ENCODE measurements around the gene IFI16. TPM values are rescaled to one million over a fixed set of nuclear protein-coding genes. Genes with fewer than 3 reads are reported as not detected.
A peak's percentile ranks its signal among the peaks of the same experiment; 100 is the strongest.
"Not testable (repeated sequence)": the region's sequence is repeated elsewhere in the genome, so short reads cannot be mapped to it uniquely, and the experiment has no call there.

IFI16 gene
- total RNA-seq, 1 donor from 2014 or later = 232 TPM

DNA sequence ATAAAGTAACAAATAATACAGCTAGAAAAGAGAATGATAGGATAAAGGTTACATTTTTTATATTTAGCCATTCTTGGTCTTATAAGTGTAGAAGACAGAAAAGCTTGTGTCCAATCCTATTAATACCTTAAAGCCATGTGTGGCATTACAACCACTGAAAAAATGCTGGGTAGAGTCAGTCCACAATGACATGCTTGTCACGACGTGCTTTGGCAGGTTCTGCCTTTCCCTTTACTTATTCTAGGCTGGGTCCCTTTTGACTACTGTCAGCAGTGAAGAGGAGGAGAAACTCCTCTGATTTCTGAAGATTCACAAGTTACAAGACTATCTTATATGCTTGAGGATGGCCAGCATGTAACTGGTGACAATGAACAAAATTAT, 81.5 kb downstream of the IFI16 start:
- no peak overlapping the region for H3K4me3 Mint-ChIP-seq
- intact Hi-C loops (cut with micrococcal nuclease) = no loop called here
- peaks cover 5% of the 10 kb centered on the region for H3K27me3 Mint-ChIP-seq (ENCODE audit: insufficient read depth)
- H3K27ac Mint-ChIP-seq = peak overlapping the region; percentile 32
- DNase-seq (ENCODE audit: low spot score) = no peak
- H3K4me1 Mint-ChIP-seq (ENCODE audit: low read depth) = peaks cover 54% of the 10 kb centered on the region
- no peaks in the 10 kb centered on the region for H3K9me3 Mint-ChIP-seq
- no peaks in the 10 kb centered on the region for H3K36me3 Mint-ChIP-seq (ENCODE audit: low read depth)

DNA sequence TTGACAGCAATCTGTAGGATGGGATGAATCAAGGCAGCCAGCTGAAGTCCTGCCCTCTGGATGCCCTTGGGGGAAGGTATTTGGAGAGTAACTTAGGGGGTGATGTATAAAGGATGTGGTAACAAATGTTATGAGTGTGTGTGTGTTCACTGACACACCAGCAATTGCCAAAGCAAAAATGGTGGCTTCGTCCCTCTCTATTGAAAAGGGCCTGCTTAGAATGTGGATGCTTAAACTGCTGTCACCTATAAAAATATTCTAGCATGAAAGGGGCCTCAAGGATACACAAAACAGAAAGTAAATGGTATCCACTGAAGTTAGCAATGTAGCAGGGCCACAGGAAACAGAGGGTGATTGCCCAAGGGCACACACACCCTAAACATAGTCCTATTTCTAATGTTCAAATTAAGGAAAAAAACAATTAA, 81.9 kb downstream of the IFI16 start:
- Mint-ChIP-seq H3K9me3 (no peaks in the 10 kb centered on the region), H3K27ac (peak overlapping the region; percentile 32), H3K36me3 (ENCODE audit: low read depth) (no peaks in the 10 kb centered on the region), H3K27me3 (ENCODE audit: insufficient read depth) (peaks cover 8% of the 10 kb centered on the region), H3K4me3 (no peak overlapping the region), H3K4me1 (ENCODE audit: low read depth) (peaks cover 54% of the 10 kb centered on the region)
- no peak for DNase-seq (ENCODE audit: low spot score)
- intact Hi-C loops (cut with micrococcal nuclease) = no loop called here

- no peak overlapping the region for H3K4me3 Mint-ChIP-seq
- no peaks in the 10 kb centered on the region for H3K9me3 Mint-ChIP-seq
- intact Hi-C loops (cut with micrococcal nuclease) = no loop called here
- no peaks in the 10 kb centered on the region for H3K36me3 Mint-ChIP-seq (ENCODE audit: low read depth)
- H3K27ac Mint-ChIP-seq = no peak overlapping the region
- DNase-seq (ENCODE audit: low spot score) = no peak
- peaks cover 51% of the 10 kb centered on the region for H3K4me1 Mint-ChIP-seq (ENCODE audit: low read depth)
- H3K27me3 Mint-ChIP-seq (ENCODE audit: insufficient read depth) = peaks cover 12% of the 10 kb centered on the region
These were observed 82.5 kb downstream of the IFI16 start for GRCh38 chr1:159092036-159092760.

GRCh38 chr1:159098596-159098995, 88.9 kb downstream of the IFI16 start:
- Mint-ChIP-seq H3K4me3 (no peak overlapping the region), H3K27ac (no peak overlapping the region), H3K27me3 (ENCODE audit: insufficient read depth) (peaks cover 36% of the 10 kb centered on the region), H3K9me3 (no peaks in the 10 kb centered on the region), H3K4me1 (ENCODE audit: low read depth) (no peaks in the 10 kb centered on the region), H3K36me3 (ENCODE audit: low read depth) (no peaks in the 10 kb centered on the region)
- no peak for DNase-seq (ENCODE audit: low spot score)
- intact Hi-C loops (cut with micrococcal nuclease) = no loop called here

GRCh38 chr1:159100589-159100988, 90.9 kb downstream of the IFI16 start:
- no peak overlapping the region for H3K4me3 Mint-ChIP-seq
- no peaks in the 10 kb centered on the region for H3K9me3 Mint-ChIP-seq
- no peaks in the 10 kb centered on the region for H3K4me1 Mint-ChIP-seq (ENCODE audit: low read depth)
- H3K36me3 Mint-ChIP-seq (ENCODE audit: low read depth) = no peaks in the 10 kb centered on the region
- no peak for DNase-seq (ENCODE audit: low spot score)
- H3K27me3 Mint-ChIP-seq (ENCODE audit: insufficient read depth) = peaks cover 34% of the 10 kb centered on the region
- intact Hi-C loops (cut with micrococcal nuclease) = no loop called here
- H3K27ac Mint-ChIP-seq = no peak overlapping the region

GRCh38 chr1:159103021-159103420, 93.3 kb downstream of the IFI16 start:
- H3K27ac Mint-ChIP-seq; H3K9me3 Mint-ChIP-seq; intact Hi-C loops (cut with micrococcal nuclease); H3K36me3 Mint-ChIP-seq (ENCODE audit: low read depth); DNase-seq (ENCODE audit: low spot score); H3K4me1 Mint-ChIP-seq (ENCODE audit: low read depth); H3K4me3 Mint-ChIP-seq: not testable (repeated sequence)
- peaks cover 22% of the 10 kb centered on the region for H3K27me3 Mint-ChIP-seq (ENCODE audit: insufficient read depth)

Other genes with a start within 250 kb of the IFI16 start
- gene OR6N1, start 237.7 kb upstream of the IFI16 start, total RNA-seq = not detected in 2 replicates
- not detected in 2 replicates for gene OR6N2, start 228.7 kb upstream of the IFI16 start, total RNA-seq
- gene MNDA, start 178.6 kb upstream of the IFI16 start, total RNA-seq = not detected in 2 replicates
- gene PYHIN1, start 78.4 kb upstream of the IFI16 start, total RNA-seq = 19.5 and 19.9 TPM in 2 replicates
- 49.0 and 52.9 TPM in 2 replicates for gene AIM2, start 66.9 kb downstream of the IFI16 start, total RNA-seq
- gene CADM3, start 161.7 kb downstream of the IFI16 start, total RNA-seq = not detected in 2 replicates
- gene ACKR1, start 195.0 kb downstream of the IFI16 start, total RNA-seq = not detected in 2 replicates